ENCODE results near the gene CNN2.
A peak's percentile ranks its signal among the peaks of the same experiment; 100 is the strongest.

The CNN2 gene

DNA sequence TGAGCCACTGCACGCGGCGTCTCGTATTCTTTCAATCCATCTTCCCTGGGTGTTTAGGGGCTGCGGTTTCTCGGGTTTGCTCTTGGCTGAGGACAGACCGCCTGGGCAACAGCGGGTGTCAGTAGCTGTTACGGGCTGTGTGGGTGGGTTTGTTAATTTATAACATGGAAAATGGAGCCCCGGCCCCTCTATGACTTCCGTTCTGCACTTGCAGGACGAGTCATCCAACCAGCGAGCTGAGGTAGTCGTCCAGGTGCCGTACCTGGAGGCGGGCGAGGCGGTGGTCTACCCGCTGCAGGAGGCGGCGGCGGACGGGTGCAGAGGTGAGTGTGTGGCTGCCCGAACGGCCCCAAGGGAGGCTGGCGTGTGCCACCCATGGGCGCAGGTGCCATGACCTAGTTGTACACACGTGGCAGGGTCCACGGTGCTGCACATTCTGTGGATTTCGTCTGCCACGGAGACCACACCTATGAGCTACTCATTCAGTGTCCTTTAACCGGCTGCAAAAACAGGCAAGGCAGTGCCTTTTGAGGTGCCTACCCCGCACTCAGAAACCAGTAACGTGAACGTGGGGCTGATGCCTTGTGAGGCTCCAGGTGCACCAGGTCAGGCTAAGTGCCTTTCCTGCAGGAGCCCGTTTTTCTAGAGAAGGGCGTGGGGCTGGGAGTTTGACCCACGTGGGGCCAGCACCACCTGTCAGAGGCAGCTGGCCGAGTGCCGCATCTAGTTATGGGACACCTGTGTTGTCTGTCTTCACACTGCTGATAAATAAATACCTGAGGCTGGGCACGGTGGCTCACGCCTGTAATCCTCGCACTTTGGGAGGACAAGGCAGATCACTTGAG lies 57.8 kb downstream of the CNN2 start:
- no peak for DNase-seq

DNA sequence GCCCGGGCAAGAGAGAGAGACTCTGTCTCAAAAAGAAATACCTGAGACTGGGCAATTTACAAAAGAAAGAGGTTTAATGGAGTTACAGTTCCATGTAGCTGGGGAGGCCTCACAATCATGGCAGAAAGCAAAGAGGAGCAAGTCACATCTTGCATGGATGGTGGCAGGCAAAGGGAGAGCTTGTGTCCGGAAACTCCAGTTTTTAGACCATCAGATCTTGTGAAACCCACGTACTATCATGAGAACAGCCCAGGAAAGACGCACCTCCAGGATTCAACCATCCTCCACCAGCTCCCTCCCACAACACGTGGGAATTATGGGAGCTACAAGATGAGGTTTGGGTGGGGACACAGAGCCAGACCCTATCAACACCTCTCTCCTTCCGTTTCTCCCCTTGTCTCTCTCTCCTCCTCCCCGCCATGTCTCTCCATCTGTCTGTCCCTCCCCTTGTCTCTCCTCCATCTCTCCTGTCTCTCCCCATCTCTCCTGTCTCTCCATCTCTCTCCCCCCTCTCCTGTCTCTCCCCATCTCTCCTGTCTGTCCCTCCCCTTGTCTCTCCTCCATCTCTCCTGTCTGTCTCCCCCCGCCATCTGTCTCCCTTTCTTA lies 58.7 kb downstream of the CNN2 start:
- no peak for DNase-seq

DNA sequence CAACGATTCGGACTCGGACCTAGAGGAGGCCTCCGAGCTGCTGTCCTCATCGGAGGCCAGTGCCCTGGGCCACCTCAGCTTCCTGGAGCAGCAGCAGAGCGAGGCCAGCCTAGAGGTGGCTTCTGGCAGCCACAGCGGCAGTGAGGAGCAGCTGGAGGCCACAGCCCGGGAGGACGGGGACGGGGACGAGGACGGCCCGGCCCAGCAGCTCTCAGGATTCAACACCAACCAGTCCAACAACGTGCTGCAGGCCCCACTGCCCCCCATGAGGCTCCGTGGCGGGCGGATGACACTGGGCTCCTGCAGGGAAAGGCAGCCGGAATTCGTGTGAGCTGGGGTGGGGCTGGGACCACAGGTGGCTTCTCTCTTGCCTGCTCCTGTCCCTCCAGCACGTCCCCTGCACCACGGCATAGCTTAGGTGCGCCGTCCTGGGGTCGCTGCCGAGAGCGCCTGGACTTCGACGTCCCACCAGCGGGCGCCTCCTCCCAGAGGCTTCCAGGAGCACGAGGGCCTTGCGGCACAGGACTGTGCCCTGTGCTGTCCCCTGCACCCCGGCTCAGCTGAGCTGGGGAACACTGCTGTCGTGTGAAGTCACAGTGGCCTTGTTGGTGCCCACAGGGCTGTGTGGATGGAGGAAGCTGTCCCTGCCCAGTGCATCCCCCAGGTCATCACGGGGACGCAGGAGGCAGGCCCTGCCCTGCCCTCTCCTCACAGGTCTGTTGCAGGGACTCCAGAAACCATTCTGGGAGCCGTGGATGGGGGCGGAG lies 59.5 kb downstream of the CNN2 start:
- DNase-seq = no peak

DNA sequence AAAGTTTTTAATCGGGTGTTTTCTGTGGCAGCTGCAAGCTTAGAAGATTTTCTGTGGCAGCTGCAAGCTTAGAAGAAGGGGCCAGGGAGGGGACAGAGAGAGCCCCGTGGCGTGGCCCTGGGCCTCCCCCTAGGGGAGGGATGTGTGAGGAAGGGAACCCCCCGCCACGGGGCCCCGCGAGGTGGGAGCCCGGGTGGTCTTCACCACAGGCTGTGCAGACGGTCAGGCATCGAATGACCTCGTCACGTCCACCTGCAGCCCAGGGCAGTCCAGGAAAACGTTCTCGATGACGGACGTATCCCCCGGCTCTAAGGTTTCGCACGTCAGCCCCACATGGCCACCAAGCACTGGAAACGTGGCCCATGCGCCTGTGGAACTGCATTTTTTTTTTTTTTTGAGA lies 60.2 kb downstream of the CNN2 start:
- no peak for DNase-seq

DNA sequence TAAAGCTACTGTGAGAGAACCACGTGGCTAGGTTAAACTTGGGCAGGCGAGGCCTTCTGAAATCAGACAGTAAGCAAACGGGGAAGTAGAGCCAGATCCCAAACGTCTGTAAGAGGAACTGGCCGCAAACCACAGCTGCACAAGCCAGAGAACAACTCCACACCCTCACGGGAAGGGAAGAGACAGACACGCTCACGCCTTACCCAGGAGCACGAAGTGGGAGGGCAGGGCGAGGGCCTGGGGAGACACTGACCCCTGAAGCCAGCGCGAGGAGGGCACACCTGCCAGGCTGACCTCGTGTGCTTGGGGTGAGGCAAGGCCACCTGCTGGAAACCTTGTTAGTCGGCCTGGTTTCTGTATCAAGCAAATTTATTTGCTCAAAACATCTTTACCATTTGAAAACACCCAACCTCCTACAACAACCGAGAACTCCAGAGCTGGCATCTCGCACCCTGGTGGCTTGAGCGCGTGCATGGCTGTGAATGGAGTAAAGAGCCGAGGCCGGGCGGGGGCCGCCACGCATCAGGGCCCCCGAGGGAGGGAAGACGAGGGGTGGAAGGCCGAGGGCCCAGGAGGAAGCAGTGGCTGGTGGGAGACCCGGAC lies 61.5 kb downstream of the CNN2 start:
- DNase-seq = peak; percentile 92 to 95 (median 93)

DNA sequence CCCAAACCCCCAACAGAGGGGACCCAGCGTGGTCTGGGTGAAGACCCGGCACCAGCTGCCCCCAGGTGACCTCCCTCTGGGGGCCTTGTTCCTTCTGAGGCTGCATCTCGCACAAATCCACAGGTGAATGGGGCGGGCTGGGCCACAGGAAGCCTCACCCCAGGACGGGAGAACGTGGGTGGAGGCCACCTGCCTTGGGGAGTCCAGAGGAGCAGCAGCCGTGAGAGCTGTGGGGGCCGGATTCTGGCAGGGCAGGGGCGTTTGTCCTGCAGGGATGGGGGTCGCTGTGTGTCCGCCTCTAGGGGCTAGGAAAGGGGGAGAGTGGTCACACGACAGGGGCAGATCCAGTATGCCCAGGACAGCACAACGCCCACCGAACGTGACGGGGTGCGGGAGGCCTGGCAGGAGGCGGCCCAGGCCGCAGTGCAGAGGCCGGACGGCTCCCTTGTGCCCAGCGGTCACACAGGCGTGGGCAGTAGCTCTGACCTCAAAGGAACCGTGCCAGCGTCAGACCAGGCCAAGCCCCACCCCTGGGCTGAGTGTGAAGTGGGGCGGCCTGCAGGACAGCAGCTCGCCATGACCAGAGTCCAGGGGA lies 62.1 kb downstream of the CNN2 start:
- DNase-seq = peak; percentile 65 to 79 (median 71)

All from suppressor macrophage treated with lipopolysaccharide for 1 hour (primary cell).